Effector memory CD8-positive, alpha-beta T cell (primary cell): ENCODE measurements around the gene LSM12.

ENCODE experiments used
- ATAC-seq: fragments of 150-1000 bp; cut with Tn5 transposase; replicated peaks from 2 replicates; pipeline ENCODE4 v1.10.0; 2021; ENCODE audit warnings: mild to moderate bottlenecking, moderate library complexity
- DNase-seq, 3 experiments: peaks; one replicate each; pipeline ENCODE4 v3.0.0; 2021
- H3K27ac Mint-ChIP-seq, 2 donors: one replicate each; pipeline ENCODE4 v1.8.0; 2022; ENCODE audit warnings: mild to moderate bottlenecking in 2 of 2, mixed read lengths in 2 of 2, moderate library complexity in 2 of 2
- H3K27me3 Mint-ChIP-seq, 2 donors: one replicate each; pipeline ENCODE4 v1.8.0; 2022; ENCODE audit warnings: mixed read lengths in 2 of 2
- H3K36me3 Mint-ChIP-seq: one replicate; pipeline ENCODE4 v1.8.0; 2022; ENCODE audit warnings: mild to moderate bottlenecking, moderate library complexity, mixed read lengths; ENCODE audit not compliant: insufficient read depth
- H3K4me1 Mint-ChIP-seq, 2 donors: one replicate each; pipeline ENCODE4 v1.8.0; 2022; ENCODE audit warnings: low read depth in 2 of 2, mixed read lengths in 2 of 2
- H3K4me3 Mint-ChIP-seq, 2 donors: one replicate each; pipeline ENCODE4 v1.8.0; 2022; ENCODE audit warnings: mild to moderate bottlenecking in 2 of 2, mixed read lengths in 2 of 2, moderate library complexity in 2 of 2
- H3K9me3 Mint-ChIP-seq, 2 donors: one replicate each; pipeline ENCODE4 v1.8.0; 2022; ENCODE audit warnings: mixed read lengths in 2 of 2
- total RNA-seq, 9 experiments: gene quantifications; one replicate each; lab custom pipeline; 2026; lab: John Stamatoyannopoulos, UW

Gene LSM12
- 7.1 to 17.5 (median 13.3) reads per million in 9 experiments for total RNA-seq

DNA sequence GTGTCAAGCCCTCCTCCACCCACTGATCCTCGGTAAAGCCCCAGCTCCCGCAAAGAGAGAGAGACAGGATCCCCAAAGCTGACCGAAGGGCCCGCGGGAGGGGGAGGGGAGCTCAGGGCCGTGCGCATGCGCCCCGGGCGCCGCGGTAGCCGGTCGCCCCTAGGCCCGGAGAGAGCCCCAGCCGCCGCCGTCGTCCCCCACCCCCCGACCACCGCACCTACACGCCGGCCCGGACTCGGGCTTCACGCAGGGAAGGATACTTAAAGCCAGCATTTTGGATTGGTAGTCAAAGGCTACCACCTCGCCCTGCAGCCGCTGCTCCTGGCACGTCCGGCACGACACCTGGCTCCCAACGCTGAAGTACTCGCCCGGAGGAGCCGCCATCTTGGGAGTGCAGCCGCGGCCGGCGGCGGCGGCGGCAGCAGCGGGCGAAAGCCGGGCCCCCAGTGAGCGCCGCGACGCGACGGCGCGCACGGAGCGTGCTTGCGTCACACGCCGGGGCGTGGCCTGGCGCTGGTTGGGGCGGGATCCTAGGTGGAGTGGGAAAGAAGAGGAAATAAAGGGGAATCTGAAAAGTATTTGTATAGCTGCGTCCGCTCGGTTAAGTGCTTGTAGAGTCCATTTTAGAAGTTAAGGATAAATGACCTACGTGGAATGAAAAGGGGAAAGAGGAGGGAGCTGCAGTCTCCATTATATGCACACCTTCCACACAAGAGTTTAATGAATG is at the start of gene LSM12:
TSS of gene LSM12 (minus strand) at position 468 of the 727 bp plus-strand sequence. CDS start at position 384, 84 bp downstream.
- Mint-ChIP-seq H3K27ac (peak within 1 kb of the TSS; percentile 79 to 88), H3K9me3 (no peaks in the 10 kb centered on the region), H3K36me3 (peaks cover 43% of the 10 kb centered on the region), H3K4me3 (peak within 1 kb of the TSS; percentile 79 to 87), H3K4me1 (peaks cover 31 to 55% of the 10 kb centered on the region in 2 donors), H3K27me3 (no peaks in the 10 kb centered on the region)
- DNase-seq (peak; percentile 85 to 91 (median 90)), ATAC-seq (peak; percentile 82)

DNA sequence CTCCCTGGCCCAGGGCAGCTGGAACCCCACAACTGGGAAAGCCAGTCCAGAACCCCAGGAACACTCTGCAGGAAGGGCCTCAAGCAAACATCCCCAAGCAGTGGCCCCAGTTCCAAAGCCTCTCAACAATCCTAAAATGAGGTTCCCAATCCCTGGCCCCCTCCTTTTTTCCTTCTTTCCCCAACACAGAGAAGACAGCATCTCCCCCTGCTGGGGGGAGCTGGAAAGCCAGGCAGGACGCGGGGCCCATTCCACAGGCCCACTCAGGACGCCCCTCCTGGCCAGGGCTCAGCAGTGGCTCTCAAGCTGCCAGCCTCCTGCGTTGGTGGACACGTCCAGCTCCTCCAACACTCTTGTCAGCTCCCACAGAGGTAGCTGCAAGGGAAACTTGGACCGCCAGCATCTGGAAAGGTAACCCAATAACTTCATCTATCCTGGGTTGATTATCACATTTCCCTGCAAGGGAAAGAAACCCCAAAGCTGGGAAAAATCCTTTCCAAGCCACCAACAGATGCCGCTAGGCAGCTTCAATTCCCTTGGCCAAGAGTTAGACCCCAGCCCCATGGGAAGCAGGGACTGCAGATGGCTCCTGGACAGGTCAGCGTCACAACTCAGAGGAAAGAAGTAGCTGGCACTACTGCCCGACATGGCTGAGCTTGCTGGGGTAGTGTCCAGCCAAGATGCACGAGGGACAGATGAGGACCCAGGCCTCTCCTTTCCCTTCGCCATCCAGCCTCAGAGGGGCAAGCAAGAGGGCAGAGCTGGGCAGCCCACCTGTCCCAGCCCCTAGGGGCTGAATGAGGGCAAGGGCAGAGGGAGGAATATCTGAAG is 49.3 kb upstream of the LSM12 start:
- H3K27me3 Mint-ChIP-seq: no peaks in the 10 kb centered on the region
- peaks cover 25% of the 10 kb centered on the region for H3K36me3 Mint-ChIP-seq
- H3K27ac Mint-ChIP-seq: peak overlapping the region in 1 of 2 donors; percentile 20
- no peak for DNase-seq
- ATAC-seq: peak; percentile 40
- H3K4me3 Mint-ChIP-seq: no peak overlapping the region
- H3K4me1 Mint-ChIP-seq: peaks cover 47 to 59% of the 10 kb centered on the region in 2 donors
- no peaks in the 10 kb centered on the region for H3K9me3 Mint-ChIP-seq

DNA sequence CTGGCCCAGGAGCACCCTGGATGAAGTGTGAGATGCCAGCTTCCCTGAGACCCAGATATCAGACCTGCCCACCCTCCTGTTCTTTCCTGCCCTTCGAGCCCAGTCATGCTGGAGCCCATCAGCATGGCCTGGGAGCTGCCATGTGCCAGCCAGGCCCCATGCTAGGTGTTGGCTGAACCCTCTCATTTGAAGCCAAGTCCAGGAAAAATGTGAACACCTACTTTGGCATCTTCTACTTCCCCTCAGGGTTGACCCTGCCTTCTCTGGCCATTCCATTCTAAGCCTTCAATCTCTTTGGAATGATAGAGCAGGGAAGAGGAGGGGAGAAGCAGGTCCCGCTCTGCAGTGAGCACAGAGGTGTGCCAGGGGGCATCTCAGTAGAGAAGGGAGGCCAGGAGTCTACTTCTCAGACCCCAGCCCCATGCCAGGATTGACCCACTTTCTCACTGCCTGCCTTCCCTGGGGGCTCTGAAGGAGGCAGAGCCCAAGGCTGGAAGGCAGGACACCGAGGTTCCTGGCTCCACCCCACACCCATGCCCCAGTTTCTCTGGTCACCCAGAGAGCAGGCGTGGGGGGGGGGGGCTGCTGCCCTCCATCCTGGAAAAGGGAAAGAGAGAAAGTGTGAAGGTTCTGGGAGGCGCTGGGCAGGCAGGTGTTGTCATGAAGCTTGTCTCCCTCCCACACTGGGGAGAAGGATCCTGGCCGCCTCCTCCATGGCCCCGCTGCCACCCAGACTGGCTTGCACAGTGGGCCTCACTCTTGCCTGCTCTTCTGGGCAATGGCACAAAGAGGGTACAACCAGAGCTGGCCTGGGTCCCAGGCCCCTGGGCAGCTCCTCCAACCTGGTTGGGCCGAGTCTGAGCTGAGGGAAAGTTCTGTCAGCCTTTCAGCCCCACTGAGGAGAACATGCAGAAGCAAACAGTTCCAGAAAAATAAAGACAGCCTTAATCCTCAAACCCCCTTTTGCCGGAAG is 47.7 kb upstream of the LSM12 start:
- H3K4me1 Mint-ChIP-seq: peaks cover 45 to 48% of the 10 kb centered on the region in 2 donors
- H3K27ac Mint-ChIP-seq: peak overlapping the region in 1 of 2 donors; percentile 21
- no peak overlapping the region for H3K4me3 Mint-ChIP-seq

DNA sequence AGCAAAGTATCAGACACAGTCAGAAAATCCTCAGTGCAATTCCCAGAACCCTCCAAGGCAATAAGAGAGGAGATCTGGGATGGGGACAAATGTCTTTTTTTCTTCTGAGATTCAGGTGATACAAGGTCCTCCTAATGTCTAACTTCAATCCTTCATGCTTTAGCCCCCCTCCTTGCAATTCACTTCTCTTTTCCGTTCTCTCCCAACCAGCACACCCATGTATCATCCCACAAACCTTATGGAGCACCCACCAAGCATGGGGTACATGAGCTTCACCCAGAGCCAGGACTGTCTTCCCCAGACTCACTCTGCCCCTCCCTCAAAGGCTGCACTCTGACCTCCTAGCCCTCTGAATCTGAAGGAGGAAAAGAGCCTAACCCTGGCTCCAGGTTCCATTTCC is 46.9 kb upstream of the LSM12 start:
- peak overlapping the region; percentile 21 to 69 for H3K27ac Mint-ChIP-seq
- H3K36me3 Mint-ChIP-seq: peaks cover 27% of the 10 kb centered on the region
- ATAC-seq: no peak
- no peaks in the 10 kb centered on the region for H3K9me3 Mint-ChIP-seq
- DNase-seq: no peak
- H3K27me3 Mint-ChIP-seq: no peaks in the 10 kb centered on the region
- H3K4me1 Mint-ChIP-seq: peaks cover 38 to 41% of the 10 kb centered on the region in 2 donors
- no peak overlapping the region for H3K4me3 Mint-ChIP-seq

More for the DNA sequence above, 47.7 kb upstream of the LSM12 start:
- H3K27me3 Mint-ChIP-seq: no peaks in the 10 kb centered on the region
- H3K36me3 Mint-ChIP-seq: peaks cover 25% of the 10 kb centered on the region
- no peaks in the 10 kb centered on the region for H3K9me3 Mint-ChIP-seq
- ATAC-seq (no peak), DNase-seq (no peak)

DNA sequence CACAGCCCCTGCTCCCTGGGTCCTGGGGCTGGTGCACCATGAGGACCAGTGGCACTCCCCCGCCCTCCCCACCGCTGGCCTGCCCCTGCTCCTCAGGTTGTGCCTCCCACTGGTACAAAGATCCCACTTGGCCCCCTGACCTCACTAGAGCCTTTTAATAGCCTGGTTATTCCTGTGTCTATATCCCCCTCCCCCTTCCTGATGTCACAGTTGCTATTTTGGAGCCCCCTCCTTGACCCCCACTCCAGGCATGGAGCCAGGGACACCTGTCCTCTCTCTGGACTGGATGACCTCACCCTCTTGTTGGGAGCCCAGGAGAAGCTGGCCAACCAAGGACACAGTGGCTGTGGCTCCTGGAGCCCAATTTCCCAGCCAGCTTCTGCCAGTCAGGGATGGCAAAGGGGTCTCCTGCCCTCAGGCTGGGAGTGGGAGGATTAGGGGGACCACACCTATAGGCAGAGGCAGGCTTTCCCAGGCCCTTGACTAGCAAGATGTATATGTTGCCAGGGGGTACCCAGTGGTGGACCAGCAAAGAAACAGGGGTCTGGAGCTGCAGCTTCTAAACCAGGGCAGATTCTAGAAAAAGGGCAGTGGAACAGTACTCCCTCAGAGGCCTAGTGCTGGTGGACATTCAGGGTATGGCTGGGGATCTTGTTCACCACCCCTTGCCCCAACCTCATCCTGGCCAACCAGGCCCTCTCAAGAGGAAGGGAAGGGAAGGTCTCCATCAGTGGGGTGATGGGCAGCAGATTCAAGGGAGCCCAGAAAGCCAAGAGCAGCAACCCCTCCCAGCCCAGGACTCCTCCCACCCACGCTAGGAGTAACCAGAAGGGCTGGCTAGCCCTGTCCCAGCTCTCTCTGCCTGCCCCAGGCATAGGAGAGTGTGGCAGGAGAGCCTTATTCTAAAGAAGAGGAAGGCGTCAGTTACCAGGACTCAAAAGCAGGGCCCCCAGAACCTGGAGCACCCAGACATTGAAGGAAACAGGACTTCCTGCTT is 46.1 kb upstream of the LSM12 start:
- DNase-seq (no peak), ATAC-seq (no peak)
- Mint-ChIP-seq H3K27ac (peak overlapping the region in 1 of 2 donors; percentile 69), H3K4me1 (peaks cover 33 to 39% of the 10 kb centered on the region in 2 donors), H3K4me3 (peak overlapping the region in 1 of 2 donors; percentile 23), H3K9me3 (no peaks in the 10 kb centered on the region), H3K36me3 (peaks cover 24% of the 10 kb centered on the region), H3K27me3 (no peaks in the 10 kb centered on the region)

DNA sequence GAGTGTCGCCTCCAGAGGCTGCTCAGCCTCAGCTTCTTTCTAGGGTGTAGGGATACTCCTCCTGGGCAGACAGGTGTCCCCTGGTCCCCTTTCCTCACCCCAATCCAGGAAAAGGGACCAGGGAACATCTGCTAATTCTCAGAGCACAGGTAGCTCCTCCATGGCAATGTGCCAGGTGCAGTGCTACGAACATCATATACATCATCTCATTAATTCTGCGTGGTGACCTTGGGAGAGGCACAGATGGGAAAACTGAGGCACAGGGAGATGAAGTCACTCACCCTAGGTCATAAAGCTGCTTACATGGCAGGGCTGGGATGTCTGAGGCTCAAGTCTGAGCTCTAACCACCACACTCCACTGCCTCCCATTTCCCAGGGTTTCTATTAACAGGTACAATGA is 45.3 kb upstream of the LSM12 start:
- H3K27ac Mint-ChIP-seq: peak overlapping the region; percentile 18 to 60
- H3K4me1 Mint-ChIP-seq: peaks cover 30 to 41% of the 10 kb centered on the region in 2 donors
- H3K9me3 Mint-ChIP-seq: no peaks in the 10 kb centered on the region
- H3K4me3 Mint-ChIP-seq: peak overlapping the region; percentile 39 to 51
- H3K36me3 Mint-ChIP-seq: peaks cover 29% of the 10 kb centered on the region
- no peak for DNase-seq
- no peaks in the 10 kb centered on the region for H3K27me3 Mint-ChIP-seq
- no peak for ATAC-seq

DNA sequence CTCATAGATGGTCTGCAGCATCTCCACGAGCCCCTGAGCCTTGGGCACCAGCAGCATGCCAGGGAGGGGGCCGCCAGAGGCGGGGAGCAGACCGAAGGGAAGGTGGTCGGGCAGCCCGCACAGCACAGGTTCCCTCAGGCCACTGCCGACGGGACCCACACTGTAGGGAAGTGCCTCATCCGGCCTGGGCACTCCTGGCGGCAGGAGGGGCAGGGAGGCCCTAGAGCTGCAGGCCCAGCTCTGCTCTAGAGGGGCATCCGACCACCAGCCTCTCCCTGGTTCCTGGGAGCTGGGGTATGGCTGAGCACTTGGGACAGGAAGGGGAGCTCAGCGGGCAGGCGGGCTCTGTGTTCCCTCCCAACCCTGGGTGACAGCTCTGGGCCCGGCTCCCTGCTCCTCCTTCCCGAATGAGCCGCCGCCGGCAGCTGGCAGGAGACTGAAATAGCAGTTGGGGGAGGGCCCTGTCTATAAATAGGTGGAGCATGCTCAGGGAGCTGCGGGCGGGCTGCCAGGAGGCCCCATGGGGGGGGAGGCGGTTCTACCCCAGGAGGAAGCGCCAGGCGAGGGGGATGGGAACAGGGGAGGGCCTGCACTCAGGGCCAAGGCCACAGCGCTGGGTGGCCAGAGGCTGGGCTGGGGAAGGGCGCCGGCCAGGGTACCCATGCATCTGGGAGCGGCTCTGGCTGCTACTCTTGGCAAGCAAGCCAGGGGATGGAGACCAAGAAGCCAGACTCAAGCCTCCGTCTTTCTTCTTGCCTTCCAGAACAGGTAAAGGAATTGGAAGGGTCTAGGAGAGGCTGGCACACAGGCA is 44.6 kb upstream of the LSM12 start:
- Mint-ChIP-seq H3K9me3 (no peaks in the 10 kb centered on the region), H3K27me3 (no peaks in the 10 kb centered on the region), H3K4me1 (peaks cover 24 to 36% of the 10 kb centered on the region in 2 donors), H3K4me3 (peak overlapping the region; percentile 44 to 51), H3K36me3 (peaks cover 31% of the 10 kb centered on the region), H3K27ac (peak overlapping the region; percentile 60 to 74)
- DNase-seq (peak; percentile 21 to 33 (median 23)), ATAC-seq (peak; percentile 64)

DNA sequence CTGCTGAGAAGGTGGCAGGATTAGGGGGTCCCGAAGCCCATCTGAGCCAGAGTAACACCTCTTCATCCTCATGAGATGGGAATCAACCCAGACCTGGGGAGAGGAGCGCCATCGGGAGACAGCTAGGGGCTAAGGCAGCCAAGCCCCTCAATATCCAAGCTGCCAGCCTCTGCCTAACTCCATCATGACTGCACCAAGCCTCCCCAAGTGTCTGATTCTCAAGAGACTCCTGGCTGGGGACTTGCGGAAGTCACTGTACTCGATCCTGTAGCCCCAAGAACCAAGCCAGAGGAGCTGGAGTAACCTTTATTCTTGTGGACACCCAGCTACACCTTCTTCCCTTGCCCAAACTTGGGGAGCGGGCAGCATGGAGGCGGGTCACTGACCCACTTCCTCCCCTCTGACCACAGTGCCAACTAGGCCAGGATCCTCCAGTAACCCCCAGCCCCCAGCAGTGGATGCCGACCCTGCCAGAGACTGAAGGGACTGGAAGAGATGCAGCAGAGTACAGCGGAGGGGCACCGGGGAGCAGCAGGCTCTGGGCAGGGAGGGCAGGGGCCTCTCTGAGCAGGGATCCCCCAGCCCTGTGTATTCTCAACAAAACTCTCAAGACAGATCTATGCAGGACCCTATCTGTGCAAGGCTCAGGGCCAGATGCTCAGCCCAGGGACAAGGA is 43.7 kb upstream of the LSM12 start:
- ATAC-seq (no peak), DNase-seq (no peak)
- Mint-ChIP-seq H3K27me3 (no peaks in the 10 kb centered on the region), H3K36me3 (peaks cover 36% of the 10 kb centered on the region), H3K27ac (peak overlapping the region in 1 of 2 donors; percentile 49), H3K4me3 (no peak overlapping the region), H3K4me1 (peaks cover 20 to 29% of the 10 kb centered on the region in 2 donors), H3K9me3 (no peaks in the 10 kb centered on the region)

DNA sequence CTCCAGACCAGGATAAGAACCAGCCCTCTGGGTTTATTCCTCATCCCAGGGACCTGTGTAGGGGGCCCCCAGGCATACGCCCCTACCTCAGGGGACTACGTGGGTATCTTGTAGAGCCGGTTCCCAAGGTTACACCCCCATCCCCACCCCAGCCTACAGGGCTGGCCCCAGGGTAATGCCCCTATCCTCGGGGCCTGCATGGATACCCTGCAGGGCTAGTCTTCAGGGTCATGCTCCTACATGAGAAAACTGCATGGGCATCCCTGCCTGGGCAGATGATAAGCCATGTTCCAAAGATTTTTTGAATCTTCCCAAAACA is 42.8 kb upstream of the LSM12 start:
- H3K9me3 Mint-ChIP-seq: no peaks in the 10 kb centered on the region
- no peaks in the 10 kb centered on the region for H3K27me3 Mint-ChIP-seq

DNA sequence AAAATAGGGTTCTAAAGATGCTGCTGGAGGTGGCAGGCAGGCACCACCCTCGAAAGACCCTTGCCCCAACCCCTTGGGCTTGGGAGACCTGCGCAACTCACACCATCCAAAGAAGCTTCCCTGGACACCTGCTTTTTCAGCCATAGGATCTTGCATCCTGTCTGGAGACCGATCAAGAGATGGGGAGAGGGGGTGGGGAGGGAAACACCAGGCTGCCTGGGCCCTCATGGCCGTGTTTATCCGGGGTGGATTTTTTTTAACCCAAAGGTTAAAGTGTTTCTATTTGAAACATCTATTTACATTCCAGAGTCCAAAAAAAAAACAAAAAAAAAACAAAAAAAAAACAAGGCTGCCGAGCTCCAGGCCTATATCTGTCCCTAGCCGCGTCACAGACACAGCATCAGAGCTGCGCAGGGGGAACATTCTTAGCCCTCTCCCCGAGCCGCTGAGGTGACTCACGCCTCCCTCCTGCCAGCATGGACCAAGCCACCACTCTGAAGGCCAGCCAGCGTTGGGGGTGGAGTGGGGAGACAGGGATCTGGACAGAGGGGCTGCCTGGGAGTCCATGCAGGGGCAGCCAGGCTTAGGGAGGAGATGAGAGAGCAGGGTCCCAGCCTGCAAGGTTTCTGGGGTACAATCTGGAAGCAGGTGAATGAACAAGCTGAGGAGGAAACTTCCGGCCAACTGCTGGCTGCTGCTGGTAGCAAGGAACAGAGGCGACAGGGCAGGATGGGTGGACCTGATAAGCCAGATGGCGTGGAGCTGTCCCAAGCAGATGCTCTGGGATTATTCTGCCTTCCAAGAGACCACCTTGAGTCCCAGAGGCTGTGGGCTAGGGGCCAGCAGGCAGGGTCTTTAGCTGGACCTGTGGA is 42.2 kb upstream of the LSM12 start:
- peak overlapping the region; percentile 18 to 41 for H3K27ac Mint-ChIP-seq

More for the DNA sequence above, 42.8 kb upstream of the LSM12 start:
- Mint-ChIP-seq H3K27ac (no peak overlapping the region), H3K4me3 (no peak overlapping the region), H3K4me1 (peaks cover 24 to 29% of the 10 kb centered on the region in 2 donors), H3K36me3 (peaks cover 40% of the 10 kb centered on the region)
- ATAC-seq (no peak), DNase-seq (no peak)

More for the DNA sequence above, 42.2 kb upstream of the LSM12 start:
- peaks cover 22 to 26% of the 10 kb centered on the region in 2 donors for H3K4me1 Mint-ChIP-seq
- H3K36me3 Mint-ChIP-seq: peaks cover 40% of the 10 kb centered on the region
- H3K27me3 Mint-ChIP-seq: no peaks in the 10 kb centered on the region
- no peaks in the 10 kb centered on the region for H3K9me3 Mint-ChIP-seq
- no peak overlapping the region for H3K4me3 Mint-ChIP-seq
- DNase-seq (no peak), ATAC-seq (no peak)
